ENCODE data around the gene CTNND2. TPM values are rescaled to one million over a fixed set of nuclear protein-coding genes. Genes with fewer than 3 reads are reported as not detected.

CTNND2 gene
- total RNA-seq, 4 donors from 2014 or later = 8.3 TPM; not detected in 3

GRCh38 chr5:11902201-11902619 lies 2.0 kb downstream of the CTNND2 start:
- TF ChIP-seq, protein P1, sequence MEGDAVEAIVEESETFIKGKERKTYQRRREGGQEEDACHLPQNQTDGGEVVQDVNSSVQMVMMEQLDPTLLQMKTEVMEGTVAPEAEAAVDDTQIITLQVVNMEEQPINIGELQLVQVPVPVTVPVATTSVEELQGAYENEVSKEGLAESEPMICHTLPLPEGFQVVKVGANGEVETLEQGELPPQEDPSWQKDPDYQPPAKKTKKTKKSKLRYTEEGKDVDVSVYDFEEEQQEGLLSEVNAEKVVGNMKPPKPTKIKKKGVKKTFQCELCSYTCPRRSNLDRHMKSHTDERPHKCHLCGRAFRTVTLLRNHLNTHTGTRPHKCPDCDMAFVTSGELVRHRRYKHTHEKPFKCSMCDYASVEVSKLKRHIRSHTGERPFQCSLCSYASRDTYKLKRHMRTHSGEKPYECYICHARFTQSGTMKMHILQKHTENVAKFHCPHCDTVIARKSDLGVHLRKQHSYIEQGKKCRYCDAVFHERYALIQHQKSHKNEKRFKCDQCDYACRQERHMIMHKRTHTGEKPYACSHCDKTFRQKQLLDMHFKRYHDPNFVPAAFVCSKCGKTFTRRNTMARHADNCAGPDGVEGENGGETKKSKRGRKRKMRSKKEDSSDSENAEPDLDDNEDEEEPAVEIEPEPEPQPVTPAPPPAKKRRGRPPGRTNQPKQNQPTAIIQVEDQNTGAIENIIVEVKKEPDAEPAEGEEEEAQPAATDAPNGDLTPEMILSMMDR (IDR thresholded peaks at IDR 0.05; ENCODE audit: low read depth) = no peak

- TF ChIP-seq, protein P1 (IDR thresholded peaks at IDR 0.05; ENCODE audit: low read depth) = no peak
Measured at GRCh38 chr5:11898787-11899186, 5.5 kb downstream of the CTNND2 start.

DNA sequence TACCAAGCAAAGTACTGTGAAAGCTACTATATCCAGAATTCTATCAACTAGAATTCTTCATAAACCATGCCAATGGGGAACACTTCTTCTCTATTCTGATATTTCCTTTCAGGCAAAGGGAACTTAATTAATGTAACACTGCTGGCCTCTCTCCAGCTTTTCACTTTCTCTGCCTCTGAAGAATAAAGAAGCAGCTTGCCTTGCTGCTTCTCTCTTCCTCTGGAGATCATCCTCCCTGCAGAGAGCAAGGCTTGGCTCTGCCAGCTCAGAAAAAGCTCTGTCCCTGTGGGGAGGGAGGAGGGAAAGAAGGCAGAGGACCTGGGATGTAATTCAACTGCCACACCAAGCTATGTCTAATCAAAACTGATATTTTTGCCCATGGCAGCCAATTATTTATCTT lies 6.5 kb downstream of the CTNND2 start:
- TF ChIP-seq, protein P1 (IDR thresholded peaks at IDR 0.05; ENCODE audit: low read depth) = no peak

- TF ChIP-seq, protein P1 (IDR thresholded peaks at IDR 0.05; ENCODE audit: low read depth) = no peak
Measured at GRCh38 chr5:11894992-11895391, 9.3 kb downstream of the CTNND2 start.

GRCh38 chr5:11892832-11893231 lies 11.4 kb downstream of the CTNND2 start:
- TF ChIP-seq, protein P1 (IDR thresholded peaks at IDR 0.05; ENCODE audit: low read depth) = no peak

- TF ChIP-seq, protein P1 (IDR thresholded peaks at IDR 0.05; ENCODE audit: low read depth) = no peak
Measured at GRCh38 chr5:11890777-11891176, 13.5 kb downstream of the CTNND2 start.

GRCh38 chr5:11888221-11888620 lies 16.0 kb downstream of the CTNND2 start:
- TF ChIP-seq, protein P1 (IDR thresholded peaks at IDR 0.05; ENCODE audit: low read depth) = no peak

All from subcutaneous adipose tissue (tissue), 4 donors.